NCI-H1092 treated with DMSO at 0.1 percent for 48 hours (cell line): ENCODE data around the gene MYOM1.

ENCODE experiments used
- DNase-seq: peaks from one replicate; lab custom pipeline; 2025; lab: John Stamatoyannopoulos, UW

Gene MYOM1

DNA sequence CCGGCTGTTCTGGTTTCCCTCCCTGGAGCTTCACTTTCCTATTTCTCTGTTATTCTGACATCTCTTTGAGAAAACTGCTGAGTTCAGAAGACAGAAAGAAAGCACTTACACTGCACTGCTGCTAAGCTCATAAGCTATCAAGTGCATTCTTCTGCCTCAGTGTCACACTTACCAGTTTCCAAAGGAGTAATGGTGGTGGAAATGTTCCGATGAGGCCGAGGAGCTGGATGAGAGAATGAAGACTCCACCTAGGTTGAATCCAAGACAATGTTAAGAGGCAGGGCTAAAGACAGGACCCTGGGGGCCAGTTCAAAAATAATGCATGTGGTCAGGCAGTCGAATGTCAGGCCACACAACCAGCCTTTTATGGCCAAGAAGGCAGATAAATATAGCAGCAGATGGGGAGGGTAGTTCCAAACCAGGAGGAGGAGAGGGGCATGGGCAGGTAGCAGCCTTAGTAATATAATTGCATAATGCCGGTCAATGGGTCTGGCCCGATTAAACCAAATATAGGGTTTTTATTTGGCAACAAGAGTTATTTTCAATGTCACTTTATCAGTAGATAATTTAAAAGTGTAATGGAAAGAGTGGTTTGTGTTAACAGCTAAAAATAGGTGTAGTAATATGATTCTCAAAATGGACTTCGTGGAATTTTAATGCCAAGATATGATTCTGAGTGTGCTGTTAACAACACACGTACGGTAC lies at the start of gene MYOM1:
MYOM1 (minus strand) TSS at position 338 of the 705 bp plus-strand sequence. CDS start 4,745 bp downstream, outside the sequence.
- no peak for DNase-seq

- no peak for DNase-seq
Observed at GRCh38 chr18:3269241-3269913, 49.6 kb upstream of the MYOM1 start.

DNA sequence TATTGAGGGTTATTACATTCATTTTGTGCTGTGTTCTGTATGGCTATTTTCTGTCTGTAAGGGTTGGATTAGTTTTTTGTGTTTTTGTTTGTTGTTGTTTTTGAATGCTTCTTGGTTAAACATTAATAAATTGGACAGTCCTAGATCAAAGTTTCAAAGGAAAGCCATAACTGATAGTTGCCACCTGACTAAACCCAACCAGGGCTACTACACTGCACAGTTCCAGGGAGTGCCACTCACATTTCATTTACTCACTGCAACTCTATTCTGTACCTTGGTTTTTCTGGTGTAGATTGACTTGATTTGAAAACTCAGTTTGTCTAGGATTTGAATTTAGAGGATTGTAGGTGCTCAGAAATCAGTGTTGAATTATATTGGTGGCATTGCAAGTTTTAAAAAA lies 48.5 kb upstream of the MYOM1 start:
- DNase-seq = no peak

GRCh38 chr18:3266062-3266608 lies 46.4 kb upstream of the MYOM1 start:
- DNase-seq = no peak

DNA sequence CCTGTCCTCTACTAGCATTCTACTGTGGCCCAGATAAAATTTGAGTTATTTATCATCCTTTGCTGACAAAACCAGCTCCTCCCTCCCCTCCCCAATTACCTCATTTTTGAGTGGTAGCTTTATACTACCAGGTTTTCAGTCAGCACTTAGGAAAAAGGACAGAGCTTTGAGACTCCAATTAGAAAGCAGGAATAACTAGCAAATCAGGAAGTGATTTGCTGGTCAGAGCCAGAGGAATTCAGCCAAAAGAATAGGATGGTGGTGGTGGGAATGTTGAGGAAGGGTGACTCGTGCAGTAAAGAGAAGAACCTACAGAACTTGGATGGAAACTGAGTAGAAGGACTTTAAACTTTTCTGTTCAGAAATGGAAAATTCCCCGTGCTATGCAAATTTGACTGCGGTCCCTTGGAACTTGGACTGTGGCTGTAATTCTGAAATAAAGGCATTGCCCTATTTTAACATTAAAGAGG lies 45.8 kb upstream of the MYOM1 start:
- no peak for DNase-seq

DNA sequence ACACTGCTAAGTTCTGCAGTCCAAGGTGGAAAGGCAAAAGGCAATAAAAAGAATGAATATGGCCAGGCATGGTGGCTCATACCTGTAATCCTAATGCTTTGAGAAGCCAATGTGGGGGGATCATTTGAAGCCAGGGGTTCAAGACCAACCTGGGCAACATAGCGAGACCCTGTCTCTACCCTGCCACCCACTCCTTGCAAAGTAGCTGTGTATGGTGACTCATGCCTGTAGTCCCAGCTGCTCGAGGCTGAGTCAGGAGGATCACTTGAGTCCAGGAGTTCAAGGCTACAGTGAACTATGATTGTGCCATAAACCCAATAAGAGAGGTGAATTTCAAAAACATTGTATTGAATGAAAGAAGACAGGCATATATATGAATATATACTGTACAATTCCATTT lies 44.6 kb upstream of the MYOM1 start:
- DNase-seq = no peak

DNA sequence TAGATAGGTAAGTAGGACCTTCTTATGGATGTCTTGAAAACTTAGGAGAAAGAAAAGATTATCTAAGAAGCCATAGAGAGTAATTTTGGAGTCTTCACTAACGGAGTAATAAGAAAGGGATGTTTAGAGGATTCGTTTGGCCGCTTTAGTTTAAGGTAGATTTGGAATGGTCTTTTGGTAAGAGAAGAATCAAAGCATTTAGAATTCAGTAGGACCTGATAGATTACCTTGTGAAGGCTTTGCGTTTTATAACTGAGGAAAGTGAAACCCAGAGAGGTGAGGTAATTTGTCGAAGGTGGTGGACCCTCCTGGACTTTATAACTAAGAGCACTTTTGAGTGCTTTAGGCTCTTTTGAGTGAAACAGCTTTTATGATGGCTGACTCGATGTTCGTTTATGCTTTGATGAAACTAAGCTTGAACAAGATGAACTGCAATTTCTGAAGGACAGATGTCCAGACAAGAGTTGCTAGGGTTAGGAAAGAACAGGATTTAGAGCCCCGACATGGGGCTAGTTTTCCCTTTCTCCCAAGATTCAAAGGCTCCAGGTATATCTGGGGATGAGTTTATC lies 43.4 kb upstream of the MYOM1 start:
- DNase-seq = no peak

DNA sequence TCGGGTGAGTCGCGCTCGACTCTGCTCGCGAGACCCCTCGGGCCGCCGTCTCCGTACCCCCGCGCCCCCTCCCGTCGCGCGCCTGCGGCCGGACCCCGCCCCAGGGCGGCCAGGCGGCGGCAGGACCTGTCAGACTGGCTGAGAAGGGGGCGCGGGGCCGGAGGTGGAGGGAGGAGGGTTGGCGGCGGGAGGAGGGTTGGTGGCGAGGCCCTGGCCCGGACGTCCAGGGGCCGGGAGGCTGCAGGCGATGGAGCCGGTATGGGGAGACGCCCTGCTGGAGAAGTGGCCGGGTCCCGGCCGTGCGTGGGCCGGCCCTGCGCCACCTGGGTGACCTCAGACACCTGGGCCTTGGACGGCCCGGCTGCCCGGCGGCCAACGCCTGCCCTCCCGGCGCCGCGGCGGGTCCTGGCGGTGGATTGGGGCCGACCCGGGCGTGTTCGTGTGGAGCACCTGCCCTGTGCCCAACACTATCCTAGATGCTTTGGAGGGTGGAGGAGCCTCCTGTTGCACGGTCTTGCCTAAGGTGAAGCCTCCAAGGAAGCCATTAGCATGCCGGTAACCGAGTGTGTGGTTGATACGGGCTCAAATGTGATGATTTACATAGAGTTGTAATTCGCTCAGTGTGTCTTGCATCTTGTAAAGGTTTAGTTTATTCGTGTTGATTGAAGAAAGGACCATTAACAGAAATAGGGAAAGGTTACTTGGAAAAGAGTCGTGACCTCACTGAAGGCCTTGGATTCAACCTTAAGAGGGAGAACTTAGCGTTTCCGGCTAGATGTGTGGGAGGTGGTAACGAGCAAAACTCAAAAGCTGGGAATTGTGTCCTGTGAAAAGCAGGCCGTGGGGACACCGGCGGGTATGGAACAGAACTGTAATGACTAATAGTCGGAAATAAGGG lies 42.7 kb upstream of the MYOM1 start:
- no peak for DNase-seq

DNA sequence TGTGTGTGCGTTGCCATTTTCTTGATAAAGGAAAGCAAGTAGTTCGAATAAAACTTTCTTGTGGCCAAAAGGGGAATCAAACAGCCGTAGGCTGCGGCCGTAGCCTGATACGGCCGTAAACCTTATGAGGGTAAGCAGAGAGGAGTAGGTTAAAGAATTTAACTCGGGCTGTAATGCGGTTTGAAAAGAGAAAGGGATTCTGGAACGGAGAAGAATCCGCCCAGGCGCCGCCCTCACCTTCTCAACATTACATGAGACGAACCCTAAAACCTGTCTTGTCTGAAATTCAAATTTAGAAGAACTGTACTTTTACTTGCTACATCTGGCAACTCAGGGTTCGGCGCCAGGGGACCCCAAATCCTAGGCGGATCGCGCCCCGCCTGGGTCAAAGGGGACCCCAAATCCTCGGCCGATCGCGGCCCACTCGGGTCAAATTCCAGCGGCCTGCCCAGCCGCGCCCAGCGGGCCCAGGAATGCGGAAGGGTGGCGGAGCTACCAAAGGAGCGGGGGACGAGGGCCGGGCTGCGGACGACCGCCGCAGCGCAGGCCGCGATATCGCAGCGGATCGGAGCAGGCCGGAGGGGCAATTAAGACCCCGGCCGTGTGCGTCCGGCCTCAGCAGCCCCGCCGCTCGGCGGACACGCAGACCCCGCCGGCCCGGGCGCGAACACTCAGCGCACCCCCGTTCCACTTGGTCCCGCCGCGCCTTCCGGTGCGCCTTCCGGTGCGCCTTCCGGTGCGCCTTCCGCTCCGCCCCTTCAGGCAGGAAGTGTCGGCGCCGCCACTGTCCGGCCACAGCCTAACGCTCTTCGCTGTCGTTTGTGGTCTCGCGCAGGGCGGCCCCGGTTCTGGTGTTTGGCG lies 41.8 kb upstream of the MYOM1 start, which contains the start of gene MYL12B:
MYL12B (plus strand) TSS at position 761 of the 861 bp plus-strand sequence. CDS start 10,766 bp downstream, outside the sequence.
- DNase-seq = peak; percentile 23

DNA sequence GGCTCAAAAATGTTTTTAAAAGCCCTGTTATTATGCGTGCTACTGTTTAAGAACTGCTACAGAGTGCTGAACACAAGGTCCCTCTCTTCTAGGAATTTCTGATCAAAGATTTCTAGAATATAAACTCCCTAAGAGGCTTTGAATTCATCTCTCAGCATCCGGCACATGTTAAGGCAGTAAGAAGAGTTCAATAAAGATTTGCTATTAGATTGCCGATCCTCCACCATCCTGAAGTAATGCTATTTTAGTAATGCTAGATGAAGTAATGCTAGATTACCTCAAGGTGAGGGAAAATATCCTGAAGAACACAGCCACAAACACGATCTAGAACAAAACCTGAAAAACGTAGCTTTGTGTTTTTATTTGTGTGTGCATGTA lies 41.2 kb upstream of the MYOM1 start:
- no peak for DNase-seq

DNA sequence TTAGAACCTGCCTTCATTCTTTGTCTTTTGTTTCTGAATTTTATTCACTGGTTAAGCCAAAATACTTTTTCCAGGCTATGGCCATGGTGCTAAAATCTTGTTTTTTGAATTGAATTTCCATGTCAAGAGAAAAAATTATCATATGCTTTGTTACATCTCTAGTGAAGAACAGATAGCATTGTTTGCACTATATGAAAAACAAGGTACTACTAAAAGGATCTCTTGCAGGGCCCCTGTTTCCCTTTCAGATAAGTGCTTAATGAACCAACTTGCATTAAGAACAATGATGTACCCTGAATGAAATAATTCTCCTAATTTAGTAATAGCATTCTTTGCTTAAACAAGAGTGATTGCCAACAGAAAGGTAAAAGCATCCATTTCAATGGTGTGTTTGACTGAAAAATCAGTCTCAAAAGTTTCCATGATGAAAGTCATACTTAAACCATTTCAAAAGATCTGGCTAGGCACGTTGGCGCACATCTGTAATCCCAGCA lies 37.9 kb upstream of the MYOM1 start:
- DNase-seq = no peak

GRCh38 chr18:3256693-3257626 lies 37.2 kb upstream of the MYOM1 start:
- no peak for DNase-seq

- no peak for DNase-seq
Observed at GRCh38 chr18:3255611-3256165, 35.9 kb upstream of the MYOM1 start.

GRCh38 chr18:3254725-3255124 lies 35.0 kb upstream of the MYOM1 start:
- DNase-seq = no peak

DNA sequence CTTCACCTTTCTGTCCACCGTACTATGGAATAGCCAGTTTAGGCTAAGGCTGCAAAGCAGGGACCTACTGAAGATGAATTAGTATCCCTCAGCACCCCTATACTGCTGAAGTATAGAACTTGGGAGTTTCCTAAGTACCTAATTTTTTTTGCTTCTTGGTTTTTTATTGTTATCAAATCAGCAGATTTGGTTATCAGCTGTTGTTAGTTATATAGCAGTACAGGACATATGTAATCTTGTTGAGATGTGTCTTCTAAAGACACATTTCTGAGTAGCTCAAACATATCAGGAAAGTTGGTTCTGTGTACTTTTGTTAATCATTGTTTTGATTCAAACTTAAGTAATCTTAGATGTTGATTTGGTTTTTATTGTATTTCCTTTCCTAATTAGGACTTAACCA lies 33.1 kb upstream of the MYOM1 start:
- no peak for DNase-seq

GRCh38 chr18:3251963-3252277 lies 32.2 kb upstream of the MYOM1 start:
- no peak for DNase-seq

DNA sequence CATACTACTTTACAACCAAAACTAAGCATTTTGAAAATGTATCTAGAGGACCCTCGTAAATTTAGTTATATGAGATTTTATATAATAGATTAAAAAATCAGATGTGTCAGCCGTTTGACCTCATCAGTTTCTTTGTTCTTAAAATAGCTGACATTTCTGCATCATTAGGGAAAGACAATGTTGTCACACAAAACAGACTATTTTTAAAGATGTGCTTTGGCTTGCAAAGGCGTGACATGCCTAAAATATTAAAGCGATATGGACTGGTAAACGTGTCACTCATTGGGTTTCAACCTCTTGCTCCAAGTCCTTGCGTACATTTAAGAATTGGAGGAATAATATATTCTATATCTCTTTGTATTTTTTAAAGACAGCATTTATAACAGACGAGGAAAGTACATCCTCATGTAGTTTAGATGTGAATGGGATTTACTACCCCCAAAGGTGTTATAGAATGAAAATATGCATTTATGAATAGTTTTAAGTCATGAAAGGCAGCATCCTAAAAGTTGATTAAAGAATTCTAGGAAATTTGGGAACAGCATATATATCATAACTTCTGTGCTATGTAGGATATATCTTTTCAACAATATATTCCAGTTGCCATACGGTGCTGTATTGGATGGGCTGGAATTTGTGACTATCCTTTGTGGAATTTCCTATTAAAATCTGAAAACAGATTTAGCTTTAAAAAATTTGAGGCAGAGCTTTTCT lies 31.6 kb upstream of the MYOM1 start:
- DNase-seq = no peak

- DNase-seq = no peak
Observed at GRCh38 chr18:3250237-3251107, 30.7 kb upstream of the MYOM1 start.
